Stimulated activated naive CD8-positive, alpha-beta T cell treated with anti-CD3 and anti-CD28 coated beads, Interleukin-15, Interleukin-2, amounts not matched to agents 100 U/mL and 50 U/mL, for 24 hours (primary cell): Measurements from ENCODE around the gene PRDM16.
A peak's percentile ranks its signal among the peaks of the same experiment; 100 is the strongest.

ENCODE experiments used
- ATAC-seq: fragments of 150-1000 bp; cut with Tn5 transposase; one replicate; pipeline ENCODE4 v1.10.0; 2021
- DNase-seq: peaks from one replicate; pipeline ENCODE4 v3.0.0; 2021

The PRDM16 gene

DNA sequence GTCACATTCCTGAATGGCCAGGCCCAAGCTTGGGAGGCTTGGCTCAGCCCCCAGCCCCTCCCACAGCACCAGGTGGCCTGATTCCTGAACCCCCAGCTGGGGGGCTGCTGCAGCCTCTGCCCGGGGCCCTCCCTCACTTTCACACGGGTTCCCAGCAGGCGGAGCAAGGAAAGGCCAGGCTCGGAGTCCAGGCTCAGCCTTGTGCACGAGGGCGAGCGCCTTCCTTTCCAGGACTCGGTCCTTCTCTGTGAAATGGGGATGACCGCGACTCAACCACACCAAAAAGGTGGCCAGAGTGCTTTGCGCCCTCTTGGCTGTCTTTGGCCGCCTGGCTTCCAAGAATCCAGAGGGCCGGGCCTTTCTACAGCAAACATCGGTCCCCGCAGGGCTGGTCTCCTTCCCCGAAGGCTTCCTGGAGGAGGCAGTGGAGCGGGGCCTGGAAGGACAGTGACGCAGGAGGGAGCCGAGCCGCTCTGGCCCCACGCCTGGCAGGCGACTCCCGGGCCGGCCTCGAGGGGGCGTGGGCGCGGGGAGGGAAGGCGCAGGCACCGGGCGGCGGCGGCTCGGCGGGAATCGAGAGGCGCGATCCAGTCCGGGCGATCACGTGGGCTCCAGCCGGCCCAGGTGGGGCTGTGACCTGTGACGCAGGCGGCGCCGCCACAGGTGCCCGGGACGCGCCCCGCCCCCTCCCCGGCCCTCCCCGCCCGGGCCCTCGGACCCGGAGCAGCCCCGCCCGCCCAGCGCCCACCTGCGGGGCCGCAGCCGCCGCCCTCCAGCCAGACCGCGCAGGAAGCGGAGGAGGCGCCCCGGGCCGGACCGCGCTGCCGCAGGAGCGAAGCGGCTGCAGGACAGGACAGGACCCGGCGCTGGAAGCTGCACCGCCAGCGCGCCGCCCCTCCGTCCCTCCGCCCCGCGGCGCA lies 385.1 kb downstream of the PRDM16 start, which contains the start of gene ARHGEF16:
Gene ARHGEF16, plus strand, starts transcription at position 775 of the 920 bp plus-strand sequence. CDS start 8,420 bp downstream, outside the sequence.
- peak; percentile 43 for DNase-seq
- no peak for ATAC-seq

- ATAC-seq, result no peak
- no peak for DNase-seq
These were observed 386.0 kb downstream of the PRDM16 start for GRCh38 chr1:3454811-3455618.

DNA sequence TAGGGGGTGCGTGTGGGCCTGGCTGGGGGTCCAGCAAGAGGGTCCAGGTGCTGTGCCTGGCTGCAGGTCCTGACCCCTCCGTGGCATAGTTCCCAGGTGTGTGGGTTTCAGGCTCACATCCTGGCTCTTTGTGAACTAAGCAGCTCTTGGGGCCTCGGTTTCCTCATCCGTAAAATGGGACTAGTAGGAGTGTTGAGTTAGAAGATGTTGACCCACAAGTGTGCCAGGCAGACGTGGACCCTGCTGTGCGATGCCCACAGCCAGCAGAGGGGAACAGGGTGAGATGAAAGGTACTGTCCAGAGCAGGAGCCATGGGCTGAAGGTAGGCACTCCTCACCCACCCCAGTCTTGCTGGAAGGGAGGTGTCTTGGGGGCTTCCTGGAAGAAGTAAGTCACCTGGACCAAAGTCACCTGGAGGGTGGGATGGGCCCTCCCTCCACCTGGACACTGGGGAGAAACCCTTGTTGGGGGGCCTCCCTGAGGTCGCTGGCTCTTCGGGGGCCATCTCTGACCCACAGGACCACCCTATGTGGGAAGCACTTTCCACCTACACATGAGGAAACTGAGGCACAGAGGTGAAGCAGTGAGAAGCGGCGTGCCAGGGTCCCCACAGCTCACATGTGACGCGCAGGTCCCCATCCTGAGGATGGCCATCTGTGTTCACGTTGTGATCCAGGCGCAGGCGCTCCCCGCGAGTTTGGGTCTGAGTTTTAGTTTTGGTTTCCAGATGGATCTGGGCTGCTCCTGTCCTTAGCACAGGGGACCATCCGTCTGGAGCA lies 386.9 kb downstream of the PRDM16 start:
- ATAC-seq (no peak), DNase-seq (no peak)

- no peak for ATAC-seq
- no peak for DNase-seq
These were observed 387.5 kb downstream of the PRDM16 start for GRCh38 chr1:3456449-3456963.

DNA sequence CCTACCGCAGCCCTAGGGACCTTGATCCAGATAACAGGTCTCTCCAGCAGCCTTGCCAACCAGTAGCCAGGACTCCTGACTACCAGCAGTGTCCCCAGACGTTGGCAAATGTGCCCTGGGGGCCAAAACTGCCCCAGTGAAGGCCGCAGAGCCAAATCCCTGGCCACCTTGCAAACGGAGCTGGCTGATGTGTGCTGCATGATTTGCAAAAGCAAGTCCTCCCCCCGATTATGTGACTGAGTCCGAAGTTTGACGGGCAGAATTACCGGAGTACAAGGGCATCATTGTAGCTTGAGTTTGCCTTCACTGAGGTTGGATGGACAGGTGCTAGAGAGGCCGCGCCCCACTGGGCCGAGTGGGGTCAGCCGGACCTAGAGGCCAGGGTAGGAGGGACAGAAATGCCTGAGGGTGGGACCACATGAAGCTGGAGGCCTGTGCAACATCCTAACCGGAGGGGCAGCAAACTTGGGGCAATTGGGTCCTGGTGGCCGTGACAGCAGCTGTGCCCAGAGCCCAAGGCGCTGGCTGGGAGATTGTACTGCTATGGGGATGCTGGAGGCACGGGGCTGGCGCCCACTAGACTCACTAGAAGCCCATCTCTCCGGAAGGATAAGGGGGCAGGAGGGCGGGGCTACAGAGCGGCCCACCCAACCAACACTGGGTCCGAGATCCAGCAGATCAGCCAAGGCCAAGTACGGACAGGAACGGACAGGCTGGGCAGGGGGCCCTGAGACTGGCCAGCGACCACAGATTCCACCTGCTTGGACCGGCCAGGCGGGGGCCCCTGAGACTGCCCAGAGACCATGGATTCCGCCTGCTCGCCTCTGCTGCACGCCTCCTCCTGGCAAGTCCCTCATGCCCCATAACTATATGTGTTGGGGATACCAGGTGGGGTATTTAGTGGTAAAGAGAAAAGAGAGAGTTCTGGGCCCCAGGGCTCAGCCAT lies 388.2 kb downstream of the PRDM16 start:
- no peak for ATAC-seq

GRCh38 chr1:3457910-3458883 lies 389.2 kb downstream of the PRDM16 start:
- DNase-seq, result no peak
- ATAC-seq, result no peak

More for the DNA sequence above, 388.2 kb downstream of the PRDM16 start:
- no peak for DNase-seq

- ATAC-seq (no peak), DNase-seq (no peak)
These were observed 390.3 kb downstream of the PRDM16 start for GRCh38 chr1:3459051-3459908.

- no peak for DNase-seq
- ATAC-seq, result no peak
These were observed 391.1 kb downstream of the PRDM16 start for GRCh38 chr1:3459940-3460671.

DNA sequence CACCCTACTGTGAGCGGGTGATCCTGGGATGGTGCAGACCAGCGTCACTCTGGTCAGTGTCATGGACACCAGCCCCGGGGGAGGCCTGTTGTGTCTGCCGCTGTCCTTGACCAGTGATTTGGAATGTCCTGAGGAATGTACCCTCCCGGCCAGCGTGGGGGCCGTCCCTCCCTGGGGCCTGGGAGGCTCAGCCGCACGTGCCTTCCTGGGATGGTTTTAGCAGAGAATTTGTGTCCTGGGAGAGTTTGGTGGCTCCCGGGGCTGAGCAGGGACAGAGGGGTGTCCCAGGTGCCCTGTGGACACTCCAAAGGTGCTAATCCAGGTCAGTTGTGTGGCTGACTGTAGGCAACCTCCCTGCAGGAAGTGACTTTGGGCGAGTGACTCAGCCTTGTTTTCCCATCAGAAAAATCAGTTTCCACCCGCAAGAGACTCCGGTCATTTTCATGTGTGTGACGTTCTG lies 391.7 kb downstream of the PRDM16 start:
- ATAC-seq, result no peak
- DNase-seq, result no peak

GRCh38 chr1:3461238-3461933 lies 392.4 kb downstream of the PRDM16 start:
- no peak for DNase-seq
- no peak for ATAC-seq

DNA sequence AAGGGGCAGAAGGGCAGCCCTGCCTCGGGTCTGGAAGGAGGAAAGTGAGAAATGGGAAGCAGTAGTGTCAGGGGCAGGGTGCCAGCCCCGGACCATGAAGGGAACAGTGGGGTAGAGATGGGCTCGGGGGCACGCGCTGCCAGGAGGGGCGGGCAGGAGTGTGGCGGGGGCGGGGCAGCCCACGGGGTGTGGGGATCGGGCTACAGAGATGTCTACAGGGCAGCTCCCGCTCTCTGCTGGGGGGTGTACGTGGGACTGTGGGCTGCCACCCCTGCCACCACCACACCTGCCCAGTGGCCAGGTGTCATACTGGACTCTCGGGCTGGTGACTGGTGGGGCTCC lies 392.9 kb downstream of the PRDM16 start:
- ATAC-seq, result no peak
- no peak for DNase-seq

- no peak for DNase-seq
These were observed 393.5 kb downstream of the PRDM16 start for GRCh38 chr1:3462356-3463012.

DNA sequence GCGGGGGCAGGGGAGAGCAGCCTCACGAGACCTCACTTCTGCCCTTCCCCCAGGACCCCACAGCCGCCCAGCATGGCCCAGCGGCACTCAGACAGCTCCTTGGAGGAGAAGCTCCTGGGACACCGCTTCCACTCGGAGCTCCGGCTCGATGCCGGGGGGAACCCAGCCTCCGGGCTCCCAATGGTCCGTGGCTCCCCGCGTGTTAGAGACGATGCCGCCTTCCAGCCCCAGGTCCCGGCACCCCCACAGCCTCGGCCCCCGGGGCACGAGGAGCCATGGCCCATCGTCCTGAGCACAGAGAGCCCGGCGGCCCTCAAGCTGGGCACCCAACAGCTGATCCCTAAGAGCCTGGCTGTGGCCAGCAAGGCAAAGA lies 394.0 kb downstream of the PRDM16 start:
- ATAC-seq (no peak), DNase-seq (no peak)

More at GRCh38 chr1:3462356-3463012, 393.5 kb downstream of the PRDM16 start:
- no peak for ATAC-seq

DNA sequence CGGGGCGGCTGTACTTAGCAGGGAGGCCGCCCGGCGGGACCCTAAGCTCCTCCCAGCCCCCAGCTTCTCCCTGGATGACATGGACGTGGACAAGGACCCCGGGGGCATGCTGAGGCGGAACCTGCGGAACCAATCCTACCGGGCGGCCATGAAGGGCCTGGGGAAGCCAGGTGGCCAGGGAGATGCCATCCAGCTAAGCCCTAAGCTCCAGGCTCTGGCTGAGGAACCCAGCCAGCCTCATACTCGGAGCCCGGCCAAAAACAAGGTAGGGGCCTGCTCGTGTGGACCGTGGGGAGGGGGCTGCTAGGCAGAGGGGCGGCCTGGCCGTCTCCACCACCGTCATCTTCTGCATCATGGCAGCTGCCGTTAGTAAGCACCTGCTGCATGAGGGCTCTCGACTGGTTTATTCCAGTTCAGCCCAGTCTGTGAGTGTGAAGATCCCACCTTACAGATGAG lies 394.4 kb downstream of the PRDM16 start:
- ATAC-seq (no peak), DNase-seq (no peak)

GRCh38 chr1:3463891-3464648 lies 395.1 kb downstream of the PRDM16 start:
- ATAC-seq, result no peak
- no peak for DNase-seq

DNA sequence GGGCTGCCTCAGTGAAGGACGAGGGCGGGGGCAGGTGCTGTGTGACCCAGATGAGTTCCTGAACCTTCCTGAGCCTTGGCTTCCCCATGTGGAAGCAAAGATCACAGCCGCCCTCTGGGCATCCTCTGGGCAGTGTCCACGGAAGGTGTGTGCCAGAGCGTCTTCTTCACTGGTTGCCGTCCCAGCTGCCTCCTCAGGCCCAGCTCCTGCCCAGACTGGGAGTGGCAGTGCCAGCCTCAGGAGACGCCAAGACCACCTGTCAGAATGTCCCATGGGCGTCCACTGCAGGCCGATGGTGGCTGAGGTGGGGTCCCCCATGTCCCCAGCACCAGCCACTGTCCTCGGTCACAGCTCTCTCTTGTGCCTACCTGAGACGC lies 395.6 kb downstream of the PRDM16 start:
- no peak for ATAC-seq
- DNase-seq, result no peak
